PFSK-1 (cell line): ENCODE data around the gene LENG8. TPM values are rescaled to one million over a fixed set of nuclear protein-coding genes. Genes with fewer than 3 reads are reported as not detected.
A peak's percentile ranks its signal among the peaks of the same experiment; 100 is the strongest.

Source experiments
- FOXP2 ChIP-seq: optimal IDR thresholded peaks from 2 replicates; pipeline ENCODE3; 2011; ENCODE audit warnings: borderline replicate concordance, control low read depth, inconsistent platforms; ENCODE audit not compliant: insufficient read depth; ENCODE audit errors: extremely low read length, extremely low read depth
- POLR2AphosphoS5 ChIP-seq: IDR thresholded peaks from 2 replicates; pipeline ENCODE4 v1.6.1; 2012; ENCODE audit warnings: low read depth, mild to moderate bottlenecking, control low read depth, low read length, moderate library complexity
- SIN3A ChIP-seq: IDR thresholded peaks from 2 replicates; pipeline ENCODE4 v1.6.1; 2012; ENCODE audit warnings: mild to moderate bottlenecking, low read length, moderate library complexity, borderline replicate concordance; ENCODE audit not compliant: insufficient read depth
- TAF1 ChIP-seq: IDR thresholded peaks from 2 replicates; pipeline ENCODE4 v1.6.1; 2012; ENCODE audit warnings: low read length, control low read depth, borderline replicate concordance; ENCODE audit not compliant: insufficient read depth
- polyA plus RNA-seq: library from polyadenylated mRNA; unstranded; fragments of >200 nt; gene quantifications from one replicate; pipeline ENCODE4 v1.2.1, GENCODE V29; 2012; ENCODE audit warnings: low read depth, missing spikeins; ENCODE audit not compliant: insufficient read length
- TF ChIP-seq, protein P1 (sequence below), 2 experiments: IDR thresholded peaks; 2 replicates each; pipeline versions ENCODE4 v1.6.1 to v1.8.0; 2011 to 2012; ENCODE audit warnings: low read depth in 2 of 2, low read length in 2 of 2, control low read depth in 1 of 2, inconsistent platforms in 1 of 2, mild to moderate bottlenecking in 1 of 2, moderate library complexity in 1 of 2; ENCODE audit not compliant: insufficient read depth in 1 of 2

The LENG8 gene
- 163 TPM for polyA plus RNA-seq

DNA sequence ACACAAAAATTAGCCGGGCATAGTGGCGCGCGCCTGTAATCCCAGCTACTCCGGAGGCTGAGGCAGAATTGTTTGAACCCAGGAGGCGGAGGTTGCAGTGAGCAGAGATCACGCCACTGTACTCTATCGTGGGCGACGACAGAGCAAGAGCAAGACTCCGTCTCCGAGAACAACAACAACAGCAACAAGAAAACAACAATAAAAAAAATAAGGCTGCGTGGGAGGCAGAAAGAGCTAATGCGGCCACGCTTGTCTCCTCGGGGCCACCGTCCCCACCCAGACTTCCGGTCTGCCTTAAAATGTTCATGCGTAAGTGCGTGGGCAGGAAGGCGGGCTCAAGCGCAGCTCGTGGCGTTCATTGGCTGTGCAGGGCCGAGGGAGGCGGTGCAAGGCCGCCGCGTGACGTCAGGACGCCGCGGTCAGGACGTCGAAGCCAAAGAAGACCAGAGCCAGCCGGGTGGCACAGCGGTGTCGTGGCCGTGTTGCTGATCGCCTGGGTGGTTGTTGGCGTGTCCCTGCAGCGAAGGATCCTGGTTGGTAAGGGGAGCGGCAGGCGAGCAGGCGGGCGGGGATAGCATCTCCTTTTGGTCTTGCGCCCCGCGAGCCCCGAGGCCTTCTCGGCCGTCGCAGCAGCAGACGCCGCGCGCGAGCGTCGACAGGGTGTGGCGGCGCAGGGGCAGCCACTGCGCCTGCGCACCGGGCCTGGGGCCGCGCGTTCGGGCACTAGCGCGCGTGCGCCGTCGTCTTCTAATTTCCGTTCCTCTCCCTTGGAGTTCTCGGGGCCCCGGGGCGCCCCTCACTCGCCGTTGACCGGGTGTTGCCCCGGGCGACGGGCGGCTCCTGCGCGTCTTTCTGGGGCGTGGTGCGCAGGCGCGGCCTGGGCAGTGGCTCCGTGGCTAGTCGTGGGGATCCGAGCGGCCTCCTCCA is at the start of gene LENG8:
TSS of gene LENG8 (plus strand) at position 426 of the 927 bp plus-strand sequence. CDS start 2,146 bp downstream, outside the sequence.
- TF ChIP-seq POLR2AphosphoS5 (peak; percentile 96), SIN3A (0 out of 2 replicates have a peak, but pooled peaks have one; percentile 5), FOXP2 (peak; percentile 94), TAF1 (peak; percentile 83; the same call in 1 of the 2 replicates)
- TF ChIP-seq, protein P1, sequence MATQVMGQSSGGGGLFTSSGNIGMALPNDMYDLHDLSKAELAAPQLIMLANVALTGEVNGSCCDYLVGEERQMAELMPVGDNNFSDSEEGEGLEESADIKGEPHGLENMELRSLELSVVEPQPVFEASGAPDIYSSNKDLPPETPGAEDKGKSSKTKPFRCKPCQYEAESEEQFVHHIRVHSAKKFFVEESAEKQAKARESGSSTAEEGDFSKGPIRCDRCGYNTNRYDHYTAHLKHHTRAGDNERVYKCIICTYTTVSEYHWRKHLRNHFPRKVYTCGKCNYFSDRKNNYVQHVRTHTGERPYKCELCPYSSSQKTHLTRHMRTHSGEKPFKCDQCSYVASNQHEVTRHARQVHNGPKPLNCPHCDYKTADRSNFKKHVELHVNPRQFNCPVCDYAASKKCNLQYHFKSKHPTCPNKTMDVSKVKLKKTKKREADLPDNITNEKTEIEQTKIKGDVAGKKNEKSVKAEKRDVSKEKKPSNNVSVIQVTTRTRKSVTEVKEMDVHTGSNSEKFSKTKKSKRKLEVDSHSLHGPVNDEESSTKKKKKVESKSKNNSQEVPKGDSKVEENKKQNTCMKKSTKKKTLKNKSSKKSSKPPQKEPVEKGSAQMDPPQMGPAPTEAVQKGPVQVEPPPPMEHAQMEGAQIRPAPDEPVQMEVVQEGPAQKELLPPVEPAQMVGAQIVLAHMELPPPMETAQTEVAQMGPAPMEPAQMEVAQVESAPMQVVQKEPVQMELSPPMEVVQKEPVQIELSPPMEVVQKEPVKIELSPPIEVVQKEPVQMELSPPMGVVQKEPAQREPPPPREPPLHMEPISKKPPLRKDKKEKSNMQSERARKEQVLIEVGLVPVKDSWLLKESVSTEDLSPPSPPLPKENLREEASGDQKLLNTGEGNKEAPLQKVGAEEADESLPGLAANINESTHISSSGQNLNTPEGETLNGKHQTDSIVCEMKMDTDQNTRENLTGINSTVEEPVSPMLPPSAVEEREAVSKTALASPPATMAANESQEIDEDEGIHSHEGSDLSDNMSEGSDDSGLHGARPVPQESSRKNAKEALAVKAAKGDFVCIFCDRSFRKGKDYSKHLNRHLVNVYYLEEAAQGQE (IDR thresholded peaks at IDR 0.05; ENCODE audit: insufficient read depth in 1 of 2, low read depth in 2 of 2, low read length in 2 of 2) = peak in 1 of 2 experiments; percentile 43; a peak in 1 of 4 replicates

DNA sequence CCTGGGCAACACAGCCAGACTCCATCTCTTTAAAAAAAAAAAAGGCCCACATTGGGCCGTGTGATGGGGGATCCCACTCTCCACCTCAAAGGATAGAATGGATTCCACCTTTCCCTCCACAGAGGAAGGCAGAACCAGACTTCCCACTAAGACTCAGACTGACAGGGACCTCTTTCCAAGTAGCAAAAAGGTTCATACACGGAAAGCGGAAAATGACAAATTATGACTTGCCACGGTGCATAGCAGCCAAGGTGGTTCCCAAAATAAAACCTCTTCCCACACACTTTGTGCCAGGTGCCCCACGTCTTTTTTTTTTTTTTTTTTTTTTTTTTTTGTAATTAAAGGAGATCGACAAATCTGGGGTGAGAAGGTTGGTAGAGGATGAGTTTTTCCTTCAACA is 48.1 kb upstream of the LENG8 start:
- TF ChIP-seq FOXP2 (no peak), TAF1 (no peak), POLR2AphosphoS5 (no peak), SIN3A (no peak)
- TF ChIP-seq, protein P1 (IDR thresholded peaks at IDR 0.05; ENCODE audit: insufficient read depth in 1 of 2, low read depth in 2 of 2, low read length in 2 of 2) = no peak

DNA sequence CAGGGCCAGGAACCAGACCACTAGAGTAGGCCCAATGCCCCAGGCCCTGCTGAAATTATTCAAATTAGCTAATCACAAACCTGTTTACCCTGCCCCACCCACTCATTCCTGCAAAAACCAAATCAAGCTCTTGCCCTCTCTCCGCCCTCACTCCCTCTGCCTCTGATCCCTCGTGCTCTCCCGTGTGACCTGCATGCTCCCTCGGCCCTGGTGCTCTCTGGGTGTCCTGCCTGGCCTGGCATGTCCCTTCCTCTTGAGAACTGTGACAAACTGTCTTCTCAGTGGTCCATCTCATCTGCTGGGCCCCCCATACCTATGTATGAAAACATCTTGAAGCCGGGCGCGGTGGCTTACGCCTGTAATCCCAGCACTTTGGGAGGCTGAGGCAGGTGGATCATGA is 45.9 kb upstream of the LENG8 start:
- TF ChIP-seq POLR2AphosphoS5 = no peak
- TF ChIP-seq SIN3A = no peak
- TF ChIP-seq TAF1 = no peak
- TF ChIP-seq FOXP2 = no peak
- TF ChIP-seq, protein P1 (IDR thresholded peaks at IDR 0.05; ENCODE audit: insufficient read depth in 1 of 2, low read depth in 2 of 2, low read length in 2 of 2) = no peak

DNA sequence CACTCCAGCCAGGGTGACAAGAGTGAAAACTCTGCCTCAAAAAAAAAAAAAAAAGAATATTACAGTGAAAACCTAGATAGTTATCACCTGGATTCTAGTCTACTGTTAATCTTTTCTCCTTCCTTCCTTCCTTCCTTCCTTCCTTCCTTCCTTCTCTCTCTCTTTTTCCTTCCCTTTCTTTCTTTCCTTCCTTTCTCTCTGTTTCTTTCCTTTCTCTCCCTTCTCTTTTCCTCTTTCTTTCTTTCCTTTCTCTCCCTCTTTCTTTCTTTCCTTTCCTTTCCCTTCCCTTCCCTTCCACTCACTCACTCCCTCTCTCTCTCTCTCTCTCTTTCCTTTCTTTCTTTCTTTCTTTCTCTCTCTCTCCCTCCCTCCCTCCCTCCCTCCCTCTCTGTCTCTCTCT is 43.4 kb upstream of the LENG8 start:
- TF ChIP-seq FOXP2 (no peak), SIN3A (no peak), TAF1 (no peak), POLR2AphosphoS5 (no peak)
- TF ChIP-seq, protein P1 (IDR thresholded peaks at IDR 0.05; ENCODE audit: insufficient read depth in 1 of 2, low read depth in 2 of 2, low read length in 2 of 2) = no peak
